HEK293 (cell line): ENCODE data around the gene SUCNR1.
"Not testable (repeated sequence)": the region's sequence is repeated elsewhere in the genome, so short reads cannot be mapped to it uniquely, and the experiment has no call there.

Source experiments
- CTCF ChIA-PET: fragments of 350-600 bp; formaldehyde crosslinking; extraction: SDS; loops from one replicate; lab custom pipeline; 2021; ENCODE audit warnings: antibody characterized with exemption; lab: Yijun Ruan, JAX
- POLR2A ChIA-PET: fragments of 300-600 bp; formaldehyde crosslinking; extraction: SDS; loops from one replicate; lab custom pipeline; 2020; ENCODE audit warnings: antibody characterized with exemption, inconsistent platforms; lab: Yijun Ruan, JAX
- H3K27ac ChIP-seq: fragments of 200-500 bp; sonication (Bioruptor generic); 2 replicates; pipeline ENCODE4 v1.5.1; 2014; ENCODE audit warnings: low read depth, low read length, control low read depth, inconsistent platforms; ENCODE audit errors: extremely low read depth
- H3K36me3 ChIP-seq, 2 experiments: fragments of 200-500 bp in 1 of 2; sonication (Bioruptor generic) in 1 of 2; 1 replicate in 1 of 2; 2 replicates in 1 of 2; pipeline ENCODE4 v1.5.1; 2014 to 2017; ENCODE audit warnings: inconsistent platforms in 2 of 2, low read length in 2 of 2; ENCODE audit not compliant: control insufficient read depth in 2 of 2, insufficient read depth in 1 of 2
- H3K4me1 ChIP-seq: fragments of 200-500 bp; sonication (Bioruptor generic); 2 replicates; pipeline ENCODE4 v1.5.1; 2014; ENCODE audit warnings: mild to moderate bottlenecking, low read length, inconsistent platforms; ENCODE audit not compliant: control insufficient read depth, insufficient read depth
- H3K4me3 ChIP-seq: 2 replicates; pipeline ENCODE4 v1.5.1; 2011; ENCODE audit warnings: low read depth, mild to moderate bottlenecking, control low read depth, low read length, moderate library complexity
- H3K9me3 ChIP-seq: fragments of 200-500 bp; sonication (Bioruptor generic); 2 replicates; pipeline ENCODE4 v1.5.1; 2014; ENCODE audit warnings: low read depth, low read length, inconsistent platforms; ENCODE audit not compliant: control insufficient read depth, insufficient read depth
- CTCF ChIP-seq: fragments of 450-650 bp; formaldehyde crosslinking; IDR thresholded peaks from 2 replicates; pipeline ENCODE4 v1.5.1; 2016; ENCODE audit warnings: missing biosample characterization, missing genetic modification characterization
- GLIS2 ChIP-seq: fragments of 450-650 bp; formaldehyde crosslinking; IDR thresholded peaks from 2 replicates; pipeline ENCODE4 v1.5.1; 2016; ENCODE audit warnings: missing biosample characterization, missing genetic modification characterization
- HIC1 ChIP-seq: fragments of 450-650 bp; formaldehyde crosslinking; IDR thresholded peaks from 2 replicates; pipeline ENCODE4 v1.5.1; 2016; ENCODE audit warnings: missing biosample characterization, missing genetic modification characterization
- HOXC10 ChIP-seq: sonication (generic); formaldehyde crosslinking; IDR thresholded peaks from 2 replicates; pipeline ENCODE4 v1.8.1; 2023; ENCODE audit warnings: mild to moderate bottlenecking, missing genetic modification reagents
- KLF17 ChIP-seq: fragments of 450-650 bp; formaldehyde crosslinking; IDR thresholded peaks from 2 replicates; pipeline ENCODE4 v1.5.1; 2016; ENCODE audit warnings: missing biosample characterization, missing genetic modification characterization
- RBAK ChIP-seq: fragments of 450-650 bp; formaldehyde crosslinking; IDR thresholded peaks from 2 replicates; pipeline ENCODE4 v1.5.1; 2016; ENCODE audit warnings: missing biosample characterization, missing genetic modification characterization
- SCRT2 ChIP-seq: fragments of 450-650 bp; formaldehyde crosslinking; IDR thresholded peaks from 2 replicates; pipeline ENCODE4 v1.5.1; 2016; ENCODE audit warnings: missing biosample characterization, missing genetic modification characterization
- SETDB1 ChIP-seq: IDR thresholded peaks from one replicate; pipeline ENCODE4 v1.6.1; 2017; ENCODE audit warnings: mild to moderate bottlenecking, low read length, moderate library complexity, mixed read lengths; ENCODE audit not compliant: insufficient read length
- TRIM28 ChIP-seq: IDR thresholded peaks from 2 replicates; pipeline ENCODE4 v1.6.1; 2011; ENCODE audit warnings: low read length, control low read depth, borderline replicate concordance
- YY2 ChIP-seq: fragments of 450-650 bp; formaldehyde crosslinking; IDR thresholded peaks from 2 replicates; pipeline ENCODE4 v1.5.1; 2016; ENCODE audit warnings: missing biosample characterization, missing genetic modification characterization
- ZBTB1 ChIP-seq: fragments of 450-650 bp; formaldehyde crosslinking; IDR thresholded peaks from 2 replicates; pipeline ENCODE4 v1.5.1; 2016; ENCODE audit warnings: missing biosample characterization, missing genetic modification characterization
- ZBTB10 ChIP-seq: fragments of 450-650 bp; formaldehyde crosslinking; IDR thresholded peaks from 2 replicates; pipeline ENCODE4 v1.5.1; 2016; ENCODE audit warnings: missing biosample characterization, missing genetic modification characterization
- ZBTB20 ChIP-seq: fragments of 450-650 bp; formaldehyde crosslinking; IDR thresholded peaks from 2 replicates; pipeline ENCODE4 v1.5.1; 2016; ENCODE audit warnings: missing biosample characterization, missing genetic modification characterization
- ZNF221 ChIP-seq: fragments of 450-650 bp; formaldehyde crosslinking; IDR thresholded peaks from 2 replicates; pipeline ENCODE4 v1.5.1; 2017; ENCODE audit warnings: missing biosample characterization, missing genetic modification characterization, borderline replicate concordance
- ZNF398 ChIP-seq: fragments of 450-650 bp; formaldehyde crosslinking; IDR thresholded peaks from 2 replicates; pipeline ENCODE4 v1.5.1; 2017; ENCODE audit warnings: missing biosample characterization, missing genetic modification characterization
- ZNF558 ChIP-seq: fragments of 450-650 bp; formaldehyde crosslinking; IDR thresholded peaks from 2 replicates; pipeline ENCODE4 v1.5.1; 2016; ENCODE audit warnings: missing biosample characterization, missing genetic modification characterization
- ZNF560 ChIP-seq: fragments of 450-650 bp; formaldehyde crosslinking; IDR thresholded peaks from 2 replicates; pipeline ENCODE4 v1.5.1; 2017; ENCODE audit warnings: missing biosample characterization, missing genetic modification characterization, borderline replicate concordance
- ZNF571 ChIP-seq: fragments of 450-650 bp; formaldehyde crosslinking; IDR thresholded peaks from 2 replicates; pipeline ENCODE4 v1.5.0; 2017; ENCODE audit warnings: missing biosample characterization, missing genetic modification characterization
- ZNF785 ChIP-seq: fragments of 450-650 bp; formaldehyde crosslinking; IDR thresholded peaks from 2 replicates; pipeline ENCODE4 v1.5.1; 2016; ENCODE audit warnings: missing biosample characterization, missing genetic modification characterization
- ZSCAN16 ChIP-seq: fragments of 450-650 bp; formaldehyde crosslinking; IDR thresholded peaks from 2 replicates; pipeline ENCODE4 v1.5.1; 2016; ENCODE audit warnings: missing biosample characterization, missing genetic modification characterization

Gene SUCNR1

GRCh38 chr3:151898564-151899261, 25.3 kb downstream of the SUCNR1 start:
- H3K9me3 ChIP-seq, H3K36me3 ChIP-seq, H3K4me3 ChIP-seq, CTCF ChIA-PET, H3K4me1 ChIP-seq, H3K27ac ChIP-seq, POLR2A ChIA-PET: not testable (repeated sequence)
- TF ChIP-seq SETDB1 (peak; percentile 43), TRIM28 (peak; percentile 92)

- POLR2A ChIA-PET: no interaction called here
- CTCF ChIA-PET: no interaction called here
- no peak overlapping the region for H3K27ac ChIP-seq
- TF ChIP-seq ZNF560 (tag by site-specific recombination) (no peak), CTCF (tag by site-specific recombination) (no peak), GLIS2 (tag by site-specific recombination) (no peak), ZNF785 (tag by site-specific recombination) (no peak), ZNF558 (tag by site-specific recombination) (no peak), SCRT2 (tag by site-specific recombination) (no peak), ZNF221 (tag by site-specific recombination) (no peak), RBAK (tag by site-specific recombination) (no peak), ZNF398 (tag by site-specific recombination) (no peak), HOXC10 (CRISPR knock-in tag) (no peak), ZSCAN16 (no peak), ZNF571 (tag by site-specific recombination) (no peak), KLF17 (tag by site-specific recombination) (no peak), YY2 (no peak), ZBTB1 (tag by site-specific recombination) (no peak), ZBTB20 (tag by site-specific recombination) (no peak), HIC1 (tag by site-specific recombination) (no peak), ZBTB10 (tag by site-specific recombination) (no peak)
Measured at GRCh38 chr3:151899996-151900395, 26.6 kb downstream of the SUCNR1 start.

More at GRCh38 chr3:151899996-151900395, 26.6 kb downstream of the SUCNR1 start:
- H3K4me1 ChIP-seq: no peaks in the 10 kb centered on the region
- H3K4me3 ChIP-seq: no peak overlapping the region
- H3K36me3 ChIP-seq: no peaks in the 10 kb centered on the region
- H3K9me3 ChIP-seq: no peaks in the 10 kb centered on the region
